HAP-1 (cell line): ENCODE measurements around the gene SMC4.
"Not testable (repeated sequence)": the region's sequence is repeated elsewhere in the genome, so short reads cannot be mapped to it uniquely, and the experiment has no call there.

Experiments
- DNase-seq, 2 experiments: peaks; one replicate each; pipeline ENCODE4 v3.0.0-alpha.2; 2016 to 2020; ENCODE audit warnings: low spot score in 2 of 2
- H3K27me3 ChIP-seq: fragments of 250-450 bp; sonication (Bioruptor Pico); 2 replicates; pipeline ENCODE4 v1.5.1; 2020; ENCODE audit warnings: low read depth, mild to moderate bottlenecking, moderate library complexity
- H3K36me3 ChIP-seq: fragments of 250-450 bp; sonication (Bioruptor Pico); replicated peaks from 2 replicates; pipeline ENCODE4 v1.5.1; 2020; ENCODE audit warnings: mild to moderate bottlenecking
- H3K4me1 ChIP-seq: fragments of 250-450 bp; sonication (Bioruptor Pico); 2 replicates; pipeline ENCODE4 v1.5.1; 2020; ENCODE audit warnings: mild to moderate bottlenecking
- H3K4me3 ChIP-seq: fragments of 250-450 bp; sonication (Bioruptor Pico); 2 replicates; pipeline ENCODE4 v1.5.1; 2020; ENCODE audit warnings: mild to moderate bottlenecking, moderate library complexity
- H3K9me3 ChIP-seq: fragments of 250-450 bp; sonication (Bioruptor Pico); 2 replicates; pipeline ENCODE4 v1.5.1; 2020; ENCODE audit warnings: mild to moderate bottlenecking, moderate library complexity
- in situ Hi-C: fragments of 300-500 bp; cut with MboI; formaldehyde crosslinking; loops from 3 replicates; pipeline ENCODE4 v1.14.3; 2020; ENCODE audit warnings: low sequenced_read_pairs, inconsistent platforms, mixed read lengths

Gene SMC4

GRCh38 chr3:160399125-160400029 is at the start of gene SMC4, which contains the start of gene IFT80:
Gene SMC4, plus strand, starts transcription at chr3:160399650. Its CDS starts 1,177 bp downstream, at chr3:160400827.
Gene IFT80, minus strand, starts transcription at chr3:160399225. Its CDS starts 14,625 bp downstream, at chr3:160384600.
- Histone ChIP-seq H3K4me3 (peak within 1 kb of the TSS; percentile 91), H3K27me3 (no peaks in the 10 kb centered on the region), H3K36me3 (peaks cover 34% of the 10 kb centered on the region), H3K9me3 (no peaks in the 10 kb centered on the region), H3K4me1 (peaks cover 4% of the 10 kb centered on the region)
- DNase-seq: peak; percentile 95 to 96
- in situ Hi-C loops: no loop called here

- Histone ChIP-seq H3K36me3 (no peaks in the 10 kb centered on the region), H3K4me3 (no peak overlapping the region), H3K27me3 (no peaks in the 10 kb centered on the region), H3K9me3 (no peaks in the 10 kb centered on the region), H3K4me1 (no peaks in the 10 kb centered on the region)
- DNase-seq: no peak
- in situ Hi-C loops: no loop called here
Measured at GRCh38 chr3:160355826-160356225, 43.6 kb upstream of the SMC4 start.

GRCh38 chr3:160362896-160363295 is 36.6 kb upstream of the SMC4 start:
- H3K36me3 ChIP-seq, H3K4me1 ChIP-seq, H3K9me3 ChIP-seq, DNase-seq, H3K4me3 ChIP-seq, H3K27me3 ChIP-seq, in situ Hi-C loops: not testable (repeated sequence)

DNA sequence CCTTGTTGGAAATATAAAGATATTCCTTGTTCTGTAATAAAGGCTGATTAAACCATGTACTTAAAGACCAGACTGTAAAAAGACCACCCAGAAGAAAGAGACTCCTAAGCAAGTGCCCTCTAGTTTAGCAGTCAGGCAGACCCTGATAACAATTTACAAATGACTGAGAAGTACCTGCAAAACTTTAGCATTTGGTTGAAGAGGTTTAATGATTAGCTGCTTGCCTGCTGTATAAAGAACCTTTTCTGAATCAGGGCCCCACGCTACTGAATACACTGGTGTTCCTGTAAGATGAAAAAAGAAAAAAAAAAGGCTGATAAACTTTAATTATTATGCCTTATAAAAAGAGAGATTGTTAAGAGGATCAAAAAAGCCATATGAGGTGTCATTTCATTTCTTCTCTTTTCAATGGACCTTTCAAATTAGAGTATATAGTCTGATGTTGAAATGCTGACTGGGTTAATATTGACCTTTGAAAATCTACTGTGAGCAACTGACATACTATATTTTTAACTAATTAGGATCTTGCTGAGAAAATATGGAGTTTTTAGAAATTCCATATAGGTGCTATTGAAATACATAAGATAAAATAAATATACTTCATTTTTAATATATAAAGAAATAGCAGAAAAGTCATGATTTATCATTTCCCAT is 33.5 kb upstream of the SMC4 start:
- H3K4me3 ChIP-seq: no peak overlapping the region
- no peaks in the 10 kb centered on the region for H3K36me3 ChIP-seq
- no peaks in the 10 kb centered on the region for H3K4me1 ChIP-seq
- DNase-seq: no peak
- H3K9me3 ChIP-seq: no peaks in the 10 kb centered on the region
- H3K27me3 ChIP-seq: no peaks in the 10 kb centered on the region
- in situ Hi-C loops: no loop called here

DNA sequence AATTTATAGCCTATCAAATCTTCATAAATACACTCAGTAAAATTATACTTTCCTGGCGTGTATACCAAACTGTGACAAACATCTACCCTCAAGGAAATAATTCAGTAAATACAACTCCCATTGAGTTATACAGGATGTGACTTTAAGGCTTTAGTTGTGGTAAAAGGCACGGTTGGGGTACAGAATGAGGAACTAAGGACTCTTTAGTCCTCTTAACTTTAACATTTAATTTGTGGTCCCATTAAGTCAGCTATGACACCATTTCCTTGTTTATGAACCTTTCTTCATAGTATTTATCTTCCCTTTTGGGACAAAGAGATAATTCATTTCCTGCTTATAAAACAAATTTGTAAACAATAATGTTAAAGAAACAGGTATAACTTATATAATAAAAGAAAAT is 30.6 kb upstream of the SMC4 start:
- Histone ChIP-seq H3K4me1 (no peaks in the 10 kb centered on the region), H3K9me3 (no peaks in the 10 kb centered on the region), H3K4me3 (no peak overlapping the region), H3K27me3 (no peaks in the 10 kb centered on the region), H3K36me3 (no peaks in the 10 kb centered on the region)
- in situ Hi-C loops: no loop called here
- DNase-seq: no peak

DNA sequence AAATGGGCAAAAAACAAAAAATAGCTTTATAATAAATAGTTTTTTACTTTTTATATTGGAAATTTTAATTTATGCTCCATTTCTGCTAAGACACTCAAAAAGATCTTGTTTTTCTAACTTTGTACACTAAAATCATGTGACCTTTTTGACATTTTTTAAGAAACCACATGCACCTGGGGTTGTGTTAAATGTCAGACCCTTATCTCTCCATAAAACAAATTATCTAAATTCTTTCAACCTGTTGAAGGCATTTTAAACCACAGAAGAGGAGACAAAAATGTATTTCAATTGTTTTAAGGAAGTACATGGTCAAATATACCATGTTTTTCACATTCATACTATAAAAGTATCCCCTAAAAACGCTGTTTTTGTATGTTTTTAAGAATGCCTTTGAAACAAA is 29.7 kb upstream of the SMC4 start:
- in situ Hi-C loops: no loop called here
- H3K36me3 ChIP-seq: no peaks in the 10 kb centered on the region
- no peaks in the 10 kb centered on the region for H3K4me1 ChIP-seq
- no peaks in the 10 kb centered on the region for H3K27me3 ChIP-seq
- H3K4me3 ChIP-seq: no peak overlapping the region
- no peaks in the 10 kb centered on the region for H3K9me3 ChIP-seq
- DNase-seq: no peak

DNA sequence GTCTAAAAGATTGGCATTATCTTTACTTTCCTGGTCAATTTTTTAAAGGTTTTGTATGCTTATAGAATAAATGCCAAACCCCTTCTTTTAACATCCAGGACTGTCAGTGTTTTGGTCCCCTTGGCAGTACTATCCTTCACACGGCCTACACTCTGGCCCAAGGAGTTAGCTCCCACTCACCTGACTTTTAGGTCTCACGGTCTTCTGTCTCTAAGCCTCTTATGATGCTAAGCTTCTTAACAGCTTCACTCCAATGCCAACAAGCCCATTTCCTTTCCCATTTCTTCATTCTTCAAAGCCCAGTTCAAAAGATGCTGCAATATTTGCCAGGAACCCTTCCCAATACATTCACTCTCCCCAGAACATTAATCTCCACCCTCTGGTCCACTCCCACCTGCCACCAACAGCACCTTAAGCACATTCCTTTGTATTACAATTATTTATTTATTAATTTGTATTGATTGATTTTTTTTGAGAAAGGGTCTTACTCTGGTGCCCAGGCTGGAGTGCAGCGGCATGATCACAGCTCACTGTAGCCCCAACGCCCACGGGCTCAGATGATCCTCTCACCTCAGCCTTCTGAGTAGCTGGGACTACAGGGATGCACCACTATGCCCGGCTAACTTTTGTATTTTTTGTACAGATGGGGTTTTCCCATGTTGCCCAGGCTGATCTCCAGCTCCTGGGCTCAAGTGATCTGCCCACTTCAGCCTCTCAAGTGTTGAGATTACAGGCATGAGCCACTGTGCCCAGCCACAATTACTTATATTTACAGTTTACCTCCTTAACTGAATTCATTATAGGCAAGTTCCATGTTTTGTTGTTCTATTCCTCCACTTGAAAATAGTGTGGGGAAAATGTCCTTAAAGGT is 28.2 kb upstream of the SMC4 start:
- no peak for DNase-seq
- H3K4me1 ChIP-seq: no peaks in the 10 kb centered on the region
- H3K9me3 ChIP-seq: no peaks in the 10 kb centered on the region
- no peak overlapping the region for H3K4me3 ChIP-seq
- H3K27me3 ChIP-seq: no peaks in the 10 kb centered on the region
- in situ Hi-C loops: no loop called here
- no peaks in the 10 kb centered on the region for H3K36me3 ChIP-seq

- DNase-seq: no peak
- in situ Hi-C loops: no loop called here
- Histone ChIP-seq H3K9me3 (no peaks in the 10 kb centered on the region), H3K36me3 (no peaks in the 10 kb centered on the region), H3K4me1 (no peaks in the 10 kb centered on the region), H3K27me3 (no peaks in the 10 kb centered on the region), H3K4me3 (no peak overlapping the region)
Measured at GRCh38 chr3:160372780-160373179, 26.7 kb upstream of the SMC4 start.

- H3K4me3 ChIP-seq: no peak overlapping the region
- H3K27me3 ChIP-seq: no peaks in the 10 kb centered on the region
- DNase-seq: no peak
- H3K36me3 ChIP-seq: no peaks in the 10 kb centered on the region
- in situ Hi-C loops: no loop called here
- H3K4me1 ChIP-seq: no peaks in the 10 kb centered on the region
- H3K9me3 ChIP-seq: no peaks in the 10 kb centered on the region
Measured at GRCh38 chr3:160373655-160374054, 25.8 kb upstream of the SMC4 start.

GRCh38 chr3:160374472-160374871 is 25.0 kb upstream of the SMC4 start:
- Histone ChIP-seq H3K36me3 (no peaks in the 10 kb centered on the region), H3K27me3 (no peaks in the 10 kb centered on the region), H3K4me1 (no peaks in the 10 kb centered on the region), H3K4me3 (no peak overlapping the region), H3K9me3 (no peaks in the 10 kb centered on the region)
- in situ Hi-C loops: no loop called here
- DNase-seq: no peak

DNA sequence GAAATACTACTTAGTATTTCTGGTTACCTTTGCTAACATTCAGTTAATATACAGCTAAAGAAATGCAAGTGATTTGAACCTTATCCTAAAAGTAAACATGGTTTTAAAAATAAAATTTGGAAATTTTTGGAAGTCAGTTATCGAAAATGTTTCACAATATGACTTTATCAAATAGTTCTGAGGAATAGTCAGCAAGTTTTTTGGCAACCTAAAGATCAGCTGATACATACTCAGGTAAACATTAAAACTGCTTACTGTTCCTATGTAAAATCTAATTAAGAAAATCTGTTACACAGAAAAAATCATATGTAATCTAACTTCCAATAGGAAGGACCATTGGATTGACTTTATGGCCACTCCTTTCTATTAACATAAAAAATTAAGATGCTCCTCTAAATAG is 24.5 kb upstream of the SMC4 start:
- no peak overlapping the region for H3K4me3 ChIP-seq
- in situ Hi-C loops: no loop called here
- DNase-seq: no peak
- no peaks in the 10 kb centered on the region for H3K36me3 ChIP-seq
- no peaks in the 10 kb centered on the region for H3K9me3 ChIP-seq
- no peaks in the 10 kb centered on the region for H3K27me3 ChIP-seq
- no peaks in the 10 kb centered on the region for H3K4me1 ChIP-seq

GRCh38 chr3:160376681-160377080 is 22.8 kb upstream of the SMC4 start:
- no peaks in the 10 kb centered on the region for H3K4me1 ChIP-seq
- no peak for DNase-seq

GRCh38 chr3:160378331-160379109 is 20.9 kb upstream of the SMC4 start:
- Histone ChIP-seq H3K9me3 (no peaks in the 10 kb centered on the region), H3K36me3 (no peaks in the 10 kb centered on the region), H3K4me1 (no peaks in the 10 kb centered on the region; the same call in none of the 2 replicates), H3K27me3 (no peaks in the 10 kb centered on the region), H3K4me3 (no peak overlapping the region)
- no peak for DNase-seq
- in situ Hi-C loops: no loop called here

More at GRCh38 chr3:160376681-160377080, 22.8 kb upstream of the SMC4 start:
- Histone ChIP-seq H3K9me3 (no peaks in the 10 kb centered on the region), H3K4me3 (no peak overlapping the region), H3K27me3 (no peaks in the 10 kb centered on the region), H3K36me3 (no peaks in the 10 kb centered on the region)
- in situ Hi-C loops: no loop called here
